Astrocyte of the spinal cord (primary cell): ENCODE measurements around the gene MME.

Experiments used
- DNase-seq: peaks from one replicate; pipeline ENCODE4 v3.0.0; 2011; ENCODE audit warnings: low read depth, low spot score
- H3K4me3 ChIP-seq: 2 replicates; pipeline ENCODE4 v1.5.1; 2011; ENCODE audit warnings: low read depth, mild to moderate bottlenecking, low read length, moderate library complexity
- in situ Hi-C: cut with HindIII; loops from 2 replicates; pipeline ENCODE4 v1.10.0; 2017; ENCODE audit warnings: low sequenced_read_pairs
- TF ChIP-seq, protein P1 (sequence below): IDR thresholded peaks from 2 replicates; pipeline ENCODE4 v1.5.1; 2012; ENCODE audit warnings: low read depth, mild to moderate bottlenecking, low read length, inconsistent platforms

MME gene

DNA sequence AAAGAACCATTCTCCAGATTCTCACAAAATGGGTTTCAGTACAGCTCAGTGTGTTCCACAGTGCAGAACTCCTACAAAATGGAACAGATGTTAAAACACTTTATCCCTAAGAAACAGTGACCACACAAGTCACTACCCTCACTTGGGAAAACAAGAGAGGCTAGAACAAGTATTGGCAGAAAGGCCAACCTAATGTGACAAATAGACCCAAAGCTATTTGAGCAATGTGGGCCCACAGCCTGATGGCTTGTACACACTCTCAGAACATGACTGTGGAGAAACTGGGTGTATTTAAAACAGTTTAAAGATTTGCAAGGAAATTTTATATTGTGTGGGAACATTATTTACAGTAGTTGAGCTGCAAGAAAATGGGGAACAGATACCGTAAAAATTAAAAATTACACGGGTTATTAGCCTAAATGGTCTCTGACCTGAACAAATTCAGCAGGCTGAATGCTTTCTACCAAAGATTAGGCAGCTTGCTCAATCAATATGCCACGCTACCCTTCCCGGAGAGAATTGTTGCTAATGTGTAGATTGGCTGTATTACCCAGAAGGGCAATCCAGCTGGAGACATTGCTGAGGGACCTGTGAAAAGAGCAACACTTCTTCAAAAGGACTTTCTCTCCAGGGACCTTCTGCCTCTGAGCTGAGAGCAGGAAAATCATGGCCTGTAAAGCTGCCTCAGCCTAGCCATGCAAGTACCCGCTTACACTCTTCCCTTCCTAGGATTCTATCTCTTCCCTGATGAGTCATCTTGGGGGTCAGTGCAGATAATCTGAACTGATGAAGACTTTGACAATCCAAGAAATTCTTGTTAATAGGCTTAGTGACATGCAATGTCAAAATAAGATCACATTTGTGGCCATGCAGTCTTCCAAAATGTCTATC lies 116.3 kb downstream of the MME start:
- in situ Hi-C loops: no loop called here
- TF ChIP-seq, protein P1, sequence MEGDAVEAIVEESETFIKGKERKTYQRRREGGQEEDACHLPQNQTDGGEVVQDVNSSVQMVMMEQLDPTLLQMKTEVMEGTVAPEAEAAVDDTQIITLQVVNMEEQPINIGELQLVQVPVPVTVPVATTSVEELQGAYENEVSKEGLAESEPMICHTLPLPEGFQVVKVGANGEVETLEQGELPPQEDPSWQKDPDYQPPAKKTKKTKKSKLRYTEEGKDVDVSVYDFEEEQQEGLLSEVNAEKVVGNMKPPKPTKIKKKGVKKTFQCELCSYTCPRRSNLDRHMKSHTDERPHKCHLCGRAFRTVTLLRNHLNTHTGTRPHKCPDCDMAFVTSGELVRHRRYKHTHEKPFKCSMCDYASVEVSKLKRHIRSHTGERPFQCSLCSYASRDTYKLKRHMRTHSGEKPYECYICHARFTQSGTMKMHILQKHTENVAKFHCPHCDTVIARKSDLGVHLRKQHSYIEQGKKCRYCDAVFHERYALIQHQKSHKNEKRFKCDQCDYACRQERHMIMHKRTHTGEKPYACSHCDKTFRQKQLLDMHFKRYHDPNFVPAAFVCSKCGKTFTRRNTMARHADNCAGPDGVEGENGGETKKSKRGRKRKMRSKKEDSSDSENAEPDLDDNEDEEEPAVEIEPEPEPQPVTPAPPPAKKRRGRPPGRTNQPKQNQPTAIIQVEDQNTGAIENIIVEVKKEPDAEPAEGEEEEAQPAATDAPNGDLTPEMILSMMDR: no peak
- H3K4me3 ChIP-seq: no peak overlapping the region
- no peak for DNase-seq

DNA sequence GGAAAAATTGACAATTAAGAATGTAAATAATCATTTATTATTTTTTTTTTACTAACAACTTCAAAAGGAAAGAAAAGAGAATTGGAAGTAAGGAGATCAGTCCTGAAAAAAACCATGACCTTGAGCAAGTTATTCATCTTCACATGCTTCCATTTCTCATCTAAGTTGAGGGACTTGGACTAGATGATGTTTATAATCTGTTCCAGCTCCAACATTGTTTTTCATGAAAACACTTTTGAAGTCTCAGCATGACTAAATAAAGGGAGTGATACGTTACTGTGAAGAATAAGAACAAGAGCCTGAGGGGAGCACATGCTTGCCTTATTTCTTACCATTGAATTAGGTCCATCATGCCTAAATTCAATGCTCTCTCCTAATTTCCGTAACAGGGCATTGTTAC lies 117.7 kb downstream of the MME start:
- TF ChIP-seq, protein P1: no peak

DNA sequence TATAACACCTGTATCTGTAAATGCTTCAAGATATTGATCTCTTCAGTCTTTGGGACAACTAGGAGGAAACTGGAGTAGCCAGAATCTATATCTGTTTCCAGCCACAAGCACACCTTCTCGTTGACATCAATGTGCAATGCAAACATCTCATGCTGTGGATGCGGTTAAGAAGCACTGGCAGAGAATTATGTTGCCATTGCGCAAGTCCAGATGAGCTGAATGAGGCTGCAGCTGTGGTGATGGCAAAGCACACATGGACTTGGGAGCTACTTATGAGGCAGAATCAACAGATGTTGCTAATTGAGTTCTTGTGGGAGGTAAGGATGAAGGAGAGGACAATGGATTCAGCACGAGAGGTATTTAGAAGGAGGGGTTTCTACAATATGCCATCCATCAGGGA lies 122.5 kb downstream of the MME start:
- no peak overlapping the region for H3K4me3 ChIP-seq

More for the DNA sequence above, 117.7 kb downstream of the MME start:
- no peak for DNase-seq
- in situ Hi-C loops: no loop called here
- no peak overlapping the region for H3K4me3 ChIP-seq

DNA sequence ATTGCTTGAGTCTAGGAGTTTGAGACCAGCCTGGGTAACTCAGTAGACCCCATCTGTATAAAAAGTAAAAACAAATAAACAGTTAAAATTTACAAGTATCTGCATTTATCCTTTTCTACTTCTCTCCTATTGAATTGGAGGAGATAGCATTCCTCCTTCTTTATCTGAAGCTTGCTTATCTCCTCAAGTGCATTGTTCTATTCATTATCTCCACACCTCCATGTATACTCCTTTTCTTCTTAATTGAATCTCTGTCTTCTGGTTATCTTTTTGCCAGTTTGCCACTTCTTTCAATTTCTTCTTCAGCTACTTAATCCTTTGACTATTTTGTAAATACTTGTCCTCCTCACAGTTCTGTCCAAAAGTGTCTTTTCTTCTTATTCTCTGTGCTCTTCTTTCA lies 124.7 kb downstream of the MME start:
- TF ChIP-seq, protein P1: no peak
- in situ Hi-C loops: no loop called here
- DNase-seq: no peak
- no peak overlapping the region for H3K4me3 ChIP-seq

More for the DNA sequence above, 122.5 kb downstream of the MME start:
- TF ChIP-seq, protein P1: no peak
- in situ Hi-C loops: no loop called here
- DNase-seq: peak; percentile 41

DNA sequence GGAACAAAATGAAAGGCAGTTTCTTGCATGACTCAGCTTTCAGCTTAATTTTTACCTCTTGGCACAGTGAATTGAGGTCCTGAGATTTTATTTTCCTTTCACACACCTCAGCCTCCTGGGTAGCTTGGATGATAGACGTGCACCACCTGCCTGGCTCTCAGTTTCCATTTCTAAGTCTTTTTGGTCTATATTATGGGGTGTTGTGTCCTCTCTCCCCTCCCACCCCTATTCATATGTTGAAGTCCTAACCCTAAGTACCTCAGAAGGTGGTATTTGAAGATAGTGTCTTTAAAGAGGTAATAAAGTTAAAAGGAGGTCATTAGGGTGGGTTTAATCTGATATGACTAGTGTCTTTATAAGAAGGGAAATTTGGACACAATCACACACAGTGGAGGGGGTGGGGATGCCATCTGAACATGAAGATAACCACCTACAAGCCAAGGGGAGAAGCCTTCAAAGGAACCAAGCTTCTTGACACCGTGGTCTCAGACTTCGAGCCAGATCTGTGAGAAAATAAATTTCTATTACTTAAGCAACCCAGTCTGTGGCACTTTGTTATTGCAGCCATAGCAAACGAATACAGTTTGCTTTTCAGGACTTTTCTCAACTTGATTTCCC lies 128.2 kb downstream of the MME start:
- in situ Hi-C loops: no loop called here
- DNase-seq: no peak
- H3K4me3 ChIP-seq: no peak overlapping the region
- TF ChIP-seq, protein P1: no peak

DNA sequence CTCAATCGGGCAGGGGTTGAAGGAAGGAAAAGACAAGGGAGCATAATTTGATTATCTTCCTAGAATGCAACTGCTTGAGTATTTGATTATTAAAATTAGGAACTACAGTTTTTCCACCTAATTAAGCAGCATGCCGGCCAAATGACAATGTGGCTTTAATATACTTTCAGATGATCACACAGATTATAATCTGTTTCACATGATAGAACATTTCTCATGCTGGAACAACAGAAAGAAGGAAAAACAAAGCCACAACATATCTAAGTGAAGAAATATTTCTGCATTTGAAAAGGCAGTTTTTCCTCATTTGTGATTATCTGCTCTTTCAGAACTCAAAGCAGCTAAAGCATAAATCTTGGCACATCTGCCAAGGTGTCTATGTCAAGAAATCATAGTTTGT lies 130.6 kb downstream of the MME start:
- no peak for DNase-seq
- H3K4me3 ChIP-seq: no peak overlapping the region
- in situ Hi-C loops: no loop called here
- TF ChIP-seq, protein P1: no peak
